AG09319 (cell line): ENCODE results near the gene DAZL.

Experiments used
- DNase-seq: peaks from one replicate; pipeline ENCODE4 v3.0.0-alpha.2; 2010; ENCODE audit warnings: low read depth; ENCODE audit errors: extremely low read depth
- CTCF ChIP-seq: IDR thresholded peaks from 2 replicates; pipeline ENCODE4 v1.5.1; 2011; ENCODE audit warnings: low read depth, mild to moderate bottlenecking, inconsistent platforms, low read length, moderate library complexity

DAZL gene

DNA sequence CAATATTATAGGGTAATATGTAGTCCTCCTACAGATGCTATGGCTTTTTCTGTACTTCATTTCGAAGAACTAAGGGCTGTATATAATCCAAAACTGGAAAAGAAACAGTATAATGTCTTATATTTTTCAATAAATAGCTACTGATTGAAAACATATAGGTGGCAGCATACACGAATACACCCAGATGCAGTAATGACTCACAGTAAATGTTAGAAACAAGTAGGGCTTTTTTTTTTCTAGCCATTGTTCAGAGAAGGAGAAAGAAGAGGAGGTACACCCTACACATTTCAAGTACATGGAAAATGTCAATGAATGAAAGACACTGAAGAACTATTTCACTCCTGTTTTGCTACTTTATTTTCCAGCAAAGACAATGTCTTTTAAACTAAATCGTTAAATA lies 9.4 kb downstream of the DAZL start:
- no peak for DNase-seq
- TF ChIP-seq CTCF: no peak

DNA sequence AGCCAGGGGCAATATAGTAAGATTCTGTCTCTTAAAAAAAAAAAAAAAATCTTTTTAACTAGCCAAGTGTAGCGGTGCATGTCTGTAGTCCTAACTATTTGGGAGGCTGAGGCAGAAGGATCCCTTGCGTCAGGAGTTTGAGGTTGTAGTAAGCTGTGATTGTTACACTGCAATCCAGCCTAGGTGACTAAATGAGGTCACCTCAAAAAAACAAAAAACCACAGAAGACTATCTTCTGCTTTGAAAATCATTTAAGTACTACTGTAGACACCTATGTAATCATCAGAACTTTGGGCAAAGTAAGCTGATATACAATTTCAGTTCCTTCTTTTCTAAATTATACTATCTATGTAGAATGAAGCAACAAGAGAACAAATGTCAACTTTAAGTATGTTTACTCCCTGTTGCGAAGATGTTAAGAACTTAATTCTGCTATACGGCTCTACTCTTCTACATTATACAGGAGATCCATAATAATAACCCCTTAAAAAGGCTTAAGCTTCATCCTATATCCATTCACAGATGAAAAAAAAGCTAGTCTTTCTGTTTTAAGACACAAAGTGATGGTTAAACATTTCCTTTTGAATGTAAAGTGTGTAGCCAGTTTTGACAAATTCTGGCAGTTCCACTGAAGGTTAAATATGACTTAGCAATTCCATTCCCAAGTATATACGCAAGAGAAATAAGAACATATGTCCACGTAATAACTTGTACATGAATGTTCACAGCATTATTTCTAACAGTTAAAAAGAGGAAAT lies 15.2 kb downstream of the DAZL start:
- no peak for DNase-seq
- TF ChIP-seq CTCF: no peak

DNA sequence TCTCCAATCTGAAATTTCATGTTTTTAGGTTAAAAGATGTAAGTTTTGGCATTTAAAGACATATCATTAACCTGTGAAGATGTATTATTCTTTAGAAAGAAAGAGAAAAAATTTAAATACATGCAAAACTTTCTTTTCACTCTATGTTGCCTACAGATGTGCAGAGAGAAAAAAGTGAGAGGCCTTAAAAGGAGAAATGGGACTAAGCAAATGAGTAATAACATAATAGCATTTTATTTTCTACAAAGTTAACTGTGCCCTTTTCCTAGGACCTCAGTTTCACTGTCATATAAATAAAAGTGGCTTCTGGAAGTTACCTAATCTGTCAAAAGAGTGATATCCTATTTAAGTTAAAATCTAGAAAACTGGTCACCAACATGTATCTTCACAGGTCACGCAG lies 16.1 kb downstream of the DAZL start:
- no peak for DNase-seq
- no peak for TF ChIP-seq CTCF

GRCh38 chr3:16587681-16588060 lies 17.6 kb downstream of the DAZL start:
- TF ChIP-seq CTCF: no peak
- no peak for DNase-seq

GRCh38 chr3:16587047-16587680 lies 18.1 kb downstream of the DAZL start:
- TF ChIP-seq CTCF: no peak
- DNase-seq: no peak

GRCh38 chr3:16584880-16585279 lies 20.3 kb downstream of the DAZL start:
- no peak for DNase-seq
- TF ChIP-seq CTCF: no peak

DNA sequence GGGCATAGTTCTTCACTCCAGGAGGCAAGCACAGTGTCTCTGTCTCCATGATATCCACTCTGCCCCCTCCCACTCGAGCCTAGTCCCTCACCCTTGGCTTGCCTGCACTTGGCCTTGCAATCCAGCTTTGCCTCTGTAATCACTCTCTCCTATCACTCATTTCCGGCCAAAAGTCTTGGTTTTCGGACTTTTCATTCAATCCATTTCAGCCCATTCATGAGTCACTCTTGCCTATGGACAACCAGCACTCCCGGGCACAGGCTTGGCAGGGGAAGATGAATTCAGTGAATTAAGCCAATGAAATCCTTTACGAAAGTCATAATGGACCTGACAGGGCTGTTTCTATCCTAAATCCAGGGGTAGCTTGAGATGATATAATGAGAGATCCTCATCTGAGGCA lies 21.7 kb downstream of the DAZL start:
- TF ChIP-seq CTCF: no peak
- DNase-seq: no peak
